AG10803 (cell line): ENCODE data around the gene ANG.
"Not testable (repeated sequence)": the region's sequence is repeated elsewhere in the genome, so short reads cannot be mapped to it uniquely, and the experiment has no call there.

Source experiments
- DNase-seq: peaks from one replicate; pipeline ENCODE4 v3.0.0; 2010; ENCODE audit warnings: low read depth
- H3K4me3 ChIP-seq: 2 replicates; pipeline ENCODE4 v1.5.1; 2011; ENCODE audit warnings: mild to moderate bottlenecking, low read length, control low read depth
- TF ChIP-seq, protein P1 (sequence below): conservative IDR thresholded peaks from 2 replicates; pipeline ENCODE4 v1.5.1; 2011; ENCODE audit warnings: mild to moderate bottlenecking, low read length, control low read depth, inconsistent platforms

The ANG gene

DNA sequence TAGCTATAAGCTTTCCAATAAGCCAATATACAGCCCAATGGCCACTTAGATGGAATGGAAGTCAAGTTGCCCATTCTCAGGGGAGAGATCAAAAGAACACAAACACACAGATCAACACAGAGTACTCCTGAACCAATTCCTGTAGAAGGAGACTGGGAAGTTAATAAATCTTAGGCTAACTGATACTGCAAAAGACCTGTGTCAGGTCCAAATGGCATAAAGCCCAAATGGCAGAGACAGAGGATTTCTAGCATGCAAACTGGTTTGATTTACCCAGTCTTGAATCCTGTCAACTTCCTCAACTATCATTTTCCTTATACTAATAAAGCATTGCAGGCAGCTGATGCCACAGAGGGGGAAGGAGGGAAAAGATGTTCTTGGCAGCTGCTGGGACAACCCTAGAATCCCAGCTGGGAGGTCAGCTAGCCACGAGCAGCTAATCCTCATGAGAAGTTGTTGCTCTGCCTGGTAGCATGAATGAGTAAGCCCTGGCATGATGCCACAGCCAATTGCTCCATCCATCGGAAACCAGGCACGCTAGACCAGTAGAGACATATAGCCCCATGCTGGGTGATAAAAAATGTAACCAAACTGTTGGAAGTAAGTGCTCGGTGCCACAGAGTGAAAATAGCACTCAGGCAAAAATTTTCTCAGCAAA, 26.2 kb downstream of the ANG start:
- TF ChIP-seq, protein P1, sequence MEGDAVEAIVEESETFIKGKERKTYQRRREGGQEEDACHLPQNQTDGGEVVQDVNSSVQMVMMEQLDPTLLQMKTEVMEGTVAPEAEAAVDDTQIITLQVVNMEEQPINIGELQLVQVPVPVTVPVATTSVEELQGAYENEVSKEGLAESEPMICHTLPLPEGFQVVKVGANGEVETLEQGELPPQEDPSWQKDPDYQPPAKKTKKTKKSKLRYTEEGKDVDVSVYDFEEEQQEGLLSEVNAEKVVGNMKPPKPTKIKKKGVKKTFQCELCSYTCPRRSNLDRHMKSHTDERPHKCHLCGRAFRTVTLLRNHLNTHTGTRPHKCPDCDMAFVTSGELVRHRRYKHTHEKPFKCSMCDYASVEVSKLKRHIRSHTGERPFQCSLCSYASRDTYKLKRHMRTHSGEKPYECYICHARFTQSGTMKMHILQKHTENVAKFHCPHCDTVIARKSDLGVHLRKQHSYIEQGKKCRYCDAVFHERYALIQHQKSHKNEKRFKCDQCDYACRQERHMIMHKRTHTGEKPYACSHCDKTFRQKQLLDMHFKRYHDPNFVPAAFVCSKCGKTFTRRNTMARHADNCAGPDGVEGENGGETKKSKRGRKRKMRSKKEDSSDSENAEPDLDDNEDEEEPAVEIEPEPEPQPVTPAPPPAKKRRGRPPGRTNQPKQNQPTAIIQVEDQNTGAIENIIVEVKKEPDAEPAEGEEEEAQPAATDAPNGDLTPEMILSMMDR = no peak
- DNase-seq = peak; percentile 54
- H3K4me3 ChIP-seq = no peak overlapping the region

DNA sequence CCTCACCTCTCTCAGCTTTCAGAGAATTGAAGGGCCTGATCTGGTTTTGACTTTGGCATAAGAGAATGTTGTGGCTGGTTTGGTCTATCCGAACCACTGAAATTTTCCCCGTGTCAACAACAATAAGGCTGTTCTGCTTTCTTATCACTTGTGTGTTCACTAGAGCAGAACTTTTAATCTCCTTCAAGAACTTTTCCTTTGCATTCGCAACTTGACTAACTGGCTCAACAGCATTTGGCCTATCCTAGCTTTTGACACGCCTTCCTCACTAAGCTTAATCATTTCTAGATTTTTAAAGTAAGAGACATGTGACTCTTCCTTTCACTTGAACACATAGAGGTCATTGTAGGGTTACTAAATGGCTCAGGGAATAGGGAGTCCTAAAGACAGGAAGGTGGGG, 31.2 kb downstream of the ANG start:
- TF ChIP-seq, protein P1 = no peak
- no peak for DNase-seq
- no peak overlapping the region for H3K4me3 ChIP-seq

DNA sequence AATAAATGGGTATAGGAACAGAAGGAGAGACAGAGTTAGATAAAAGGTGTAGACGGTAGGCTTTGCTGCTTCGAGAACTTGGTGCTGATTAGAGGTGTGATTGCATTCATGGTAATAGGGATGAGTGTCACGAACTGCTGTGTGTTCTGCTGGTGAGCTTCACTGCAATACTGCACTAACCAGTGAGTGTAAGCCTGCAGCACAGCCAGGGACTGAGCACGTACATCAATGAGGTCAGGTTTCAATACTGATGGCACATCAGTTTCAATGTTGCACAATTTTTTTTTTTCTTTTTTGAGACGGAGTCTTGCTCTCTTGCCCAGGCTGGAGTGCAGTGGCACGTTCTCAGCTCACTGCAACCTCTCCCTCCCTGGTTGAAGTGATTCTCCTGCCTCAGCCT, 32.2 kb downstream of the ANG start:
- TF ChIP-seq, protein P1 = no peak
- H3K4me3 ChIP-seq = no peak overlapping the region
- DNase-seq = no peak

DNA sequence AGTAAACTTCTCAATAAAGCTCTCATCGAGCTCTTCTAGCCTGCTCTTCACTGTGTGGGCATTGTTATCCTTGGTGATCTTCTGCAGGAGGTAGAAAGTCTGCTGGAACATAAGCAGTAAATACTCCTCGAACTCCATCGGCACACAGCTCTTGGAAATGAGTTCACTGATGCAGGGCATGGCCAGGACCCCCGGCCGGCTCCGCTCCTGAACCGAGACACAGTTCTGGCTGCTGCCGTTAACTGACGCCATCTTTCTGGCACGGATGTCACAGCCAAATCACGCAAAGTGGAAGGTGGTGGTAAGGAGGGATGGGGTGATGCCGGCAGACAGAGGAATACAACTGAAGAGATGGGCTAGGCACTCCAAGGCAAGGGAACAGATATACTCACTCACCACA, 33.5 kb downstream of the ANG start:
- DNase-seq = no peak
- TF ChIP-seq, protein P1 = no peak
- no peak overlapping the region for H3K4me3 ChIP-seq

DNA sequence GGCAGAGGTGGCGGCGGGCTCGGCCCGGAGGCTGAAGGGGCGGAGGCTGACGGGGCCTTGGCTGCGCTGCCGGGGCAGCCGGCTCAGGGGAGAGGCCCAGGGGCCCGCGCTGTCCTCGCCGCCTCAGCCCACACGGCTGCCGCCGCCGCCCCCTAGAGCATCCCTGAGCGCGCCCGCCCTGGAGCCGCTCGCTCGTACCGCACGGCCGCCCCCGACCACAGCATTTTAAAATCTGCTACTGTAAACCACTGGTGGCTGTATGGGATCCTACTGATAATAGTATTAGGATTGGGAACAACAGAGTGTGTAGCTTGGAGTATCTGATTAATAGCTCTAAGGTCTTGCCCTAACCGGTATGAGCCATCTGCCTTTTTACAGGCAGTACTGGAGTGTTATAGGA, 34.9 kb downstream of the ANG start:
- DNase-seq = no peak
- no peak overlapping the region for H3K4me3 ChIP-seq
- TF ChIP-seq, protein P1 = no peak

DNA sequence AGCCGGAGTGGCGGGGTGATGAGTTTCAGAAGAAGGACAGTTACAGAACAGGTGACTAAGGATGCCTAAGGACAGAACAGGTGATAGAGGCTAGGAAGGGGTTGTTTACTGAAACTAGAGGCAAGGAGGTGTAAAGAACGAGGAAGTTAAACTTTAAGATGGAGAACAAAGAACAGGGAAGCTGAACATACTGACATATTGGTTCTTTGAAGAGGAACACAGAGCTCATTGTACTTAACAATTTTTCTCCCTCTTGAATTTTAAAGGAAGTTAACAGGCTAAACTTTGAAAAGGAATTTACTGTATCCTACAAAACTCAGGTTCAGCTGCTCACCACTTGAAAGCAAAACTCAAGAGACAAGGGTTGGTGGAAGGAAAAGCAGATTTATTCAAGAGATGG, 37.6 kb downstream of the ANG start:
- DNase-seq, H3K4me3 ChIP-seq: not testable (repeated sequence)

DNA sequence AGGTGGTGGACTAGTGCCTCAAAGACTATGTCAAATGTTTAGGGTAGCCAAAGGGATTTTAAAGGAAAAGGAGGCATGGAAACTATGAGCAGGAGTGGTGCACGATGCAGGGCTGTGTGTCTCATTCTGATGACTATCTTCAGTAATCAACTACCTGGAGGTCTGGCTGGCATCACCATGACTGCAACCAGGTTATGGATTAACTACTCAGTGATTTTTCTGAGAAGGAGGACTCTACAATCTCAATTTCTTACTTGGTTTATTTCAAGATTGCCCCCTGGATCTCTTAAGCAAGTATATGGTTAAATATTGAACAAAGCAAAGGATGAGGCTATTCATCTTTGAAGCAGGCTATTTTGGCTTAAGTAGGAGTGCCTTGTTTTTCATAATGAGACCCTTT, 38.0 kb downstream of the ANG start:
- no peak overlapping the region for H3K4me3 ChIP-seq
- TF ChIP-seq, protein P1 = no peak
- DNase-seq = no peak

DNA sequence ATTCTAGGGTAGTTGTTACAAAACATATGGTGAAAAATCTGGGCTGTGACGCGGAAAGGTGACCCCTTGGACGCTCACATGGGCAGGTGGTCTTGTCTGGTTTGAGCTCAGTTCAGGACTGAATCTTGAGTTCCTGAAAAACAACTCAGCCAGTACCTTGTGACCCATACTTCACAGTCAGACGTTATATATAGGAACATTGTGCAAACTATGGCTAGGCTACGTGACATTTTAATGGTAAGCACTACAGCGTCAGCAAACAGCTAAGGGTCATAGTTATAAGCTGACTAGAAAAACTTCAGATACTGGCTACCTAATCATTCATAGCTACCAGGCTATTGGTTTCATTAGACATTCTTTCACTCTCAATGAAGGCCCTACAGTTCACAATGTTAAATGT, 42.3 kb downstream of the ANG start:
- DNase-seq = no peak
- TF ChIP-seq, protein P1 = no peak
- H3K4me3 ChIP-seq = no peak overlapping the region
